MM.1S (cell line): ENCODE data around the gene WDR72.
"Not testable (repeated sequence)": the region's sequence is repeated elsewhere in the genome, so short reads cannot be mapped to it uniquely, and the experiment has no call there.

ENCODE experiments used
- DNase-seq: peaks from one replicate; pipeline ENCODE4 v3.0.0-alpha.2; 2015
- H2AFZ ChIP-seq: fragments of 300-600 bp; sonication (generic); 2 replicates; pipeline ENCODE4 v1.6.0; 2016; ENCODE audit warnings: antibody characterized with exemption, low read length
- H3F3A ChIP-seq: fragments of 300-600 bp; sonication (generic); 2 replicates; pipeline ENCODE4 v1.6.1; 2016; ENCODE audit warnings: mild to moderate bottlenecking, antibody characterized with exemption, low read length, moderate library complexity, mixed read lengths; ENCODE audit not compliant: insufficient read depth
- H3K27ac ChIP-seq: fragments of 300-600 bp; sonication (generic); 2 replicates; pipeline ENCODE4 v1.5.1; 2016; ENCODE audit warnings: mild to moderate bottlenecking, low read length
- H3K27me3 ChIP-seq: fragments of 300-600 bp; sonication (generic); replicated peaks from 2 replicates; pipeline ENCODE4 v1.6.0; 2016; ENCODE audit warnings: low read length; ENCODE audit not compliant: insufficient read depth
- H3K36me3 ChIP-seq: fragments of 300-600 bp; sonication (generic); replicated peaks from 2 replicates; pipeline ENCODE4 v1.6.1; 2016; ENCODE audit warnings: mild to moderate bottlenecking, low read length, mixed read lengths; ENCODE audit not compliant: insufficient read depth
- H3K4me1 ChIP-seq: fragments of 300-600 bp; sonication (generic); 2 replicates; pipeline ENCODE4 v1.6.1; 2016; ENCODE audit warnings: low read length, mixed read lengths
- H3K4me2 ChIP-seq: fragments of 300-600 bp; sonication (generic); 2 replicates; pipeline ENCODE4 v1.6.0; 2016; ENCODE audit warnings: low read depth, low read length
- H3K4me3 ChIP-seq: fragments of 300-600 bp; sonication (generic); 2 replicates; pipeline ENCODE4 v1.5.1; 2016; ENCODE audit warnings: low read length, mixed read lengths
- H3K79me2 ChIP-seq: fragments of 300-600 bp; sonication (generic); 2 replicates; pipeline ENCODE4 v1.6.1; 2016; ENCODE audit warnings: mixed run types, low read length, mixed read lengths
- H3K9ac ChIP-seq: fragments of 300-600 bp; sonication (generic); 2 replicates; pipeline ENCODE4 v1.6.1; 2016; ENCODE audit warnings: low read length, mixed read lengths
- H3K9me2 ChIP-seq: fragments of 300-600 bp; sonication (generic); replicated peaks from 2 replicates; pipeline ENCODE4 v1.6.1; 2016; ENCODE audit warnings: mild to moderate bottlenecking, low read length, mixed read lengths; ENCODE audit not compliant: insufficient read depth
- H3K9me3 ChIP-seq: fragments of 300-600 bp; sonication (generic); replicated peaks from 2 replicates; pipeline ENCODE4 v1.6.1; 2016; ENCODE audit warnings: mild to moderate bottlenecking, low read length, mixed read lengths; ENCODE audit not compliant: insufficient read depth
- H4K20me1 ChIP-seq: fragments of 300-600 bp; sonication (generic); 2 replicates; pipeline ENCODE4 v1.6.1; 2016; ENCODE audit warnings: mild to moderate bottlenecking, low read length, moderate library complexity, mixed read lengths; ENCODE audit not compliant: insufficient read depth
- EZH2 ChIP-seq: fragments of 300-600 bp; sonication (generic); optimal IDR thresholded peaks from 2 replicates; pipeline ENCODE3; 2017; ENCODE audit warnings: low read depth, mild to moderate bottlenecking, antibody characterized with exemption, low read length, mixed read lengths
- EZH2phosphoT487 ChIP-seq: fragments of 300-600 bp; sonication (generic); IDR thresholded peaks from 2 replicates; pipeline ENCODE4 v1.6.1; 2018; ENCODE audit warnings: antibody characterized with exemption, low read length
- TF ChIP-seq, protein P1 (sequence below): fragments of 300-600 bp; sonication (generic); IDR thresholded peaks from 2 replicates; pipeline ENCODE4 v1.5.1; 2016; ENCODE audit warnings: antibody characterized with exemption, low read length, mixed read lengths

The WDR72 gene

DNA sequence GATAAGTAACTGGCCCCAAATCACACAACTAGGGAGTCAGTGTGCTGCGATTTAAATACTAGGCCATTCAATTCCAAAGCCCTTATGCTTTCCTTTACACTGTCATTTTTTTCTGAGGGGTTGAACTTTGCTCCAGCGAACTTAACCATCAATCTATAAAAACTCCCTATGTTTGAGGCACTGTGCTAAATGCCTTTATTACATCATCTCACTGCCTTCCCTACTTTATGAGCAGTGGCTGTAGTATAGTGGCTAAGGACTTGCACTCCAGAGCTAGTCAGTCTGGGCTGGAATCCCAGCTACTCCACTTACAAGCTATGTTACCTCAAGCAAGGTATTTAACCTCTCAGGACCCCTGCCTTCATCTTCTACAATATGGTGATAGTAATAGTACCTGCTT lies 26.9 kb upstream of the WDR72 start:
- no peaks in the 10 kb centered on the region for H3K27me3 ChIP-seq
- H3K4me1 ChIP-seq = no peaks in the 10 kb centered on the region
- H3K9ac ChIP-seq = no peak overlapping the region
- H2AFZ ChIP-seq = no peak overlapping the region
- H3K4me3 ChIP-seq = no peak overlapping the region
- no peak overlapping the region for H3K27ac ChIP-seq
- H4K20me1 ChIP-seq = no peaks in the 10 kb centered on the region
- H3K9me3 ChIP-seq = no peaks in the 10 kb centered on the region
- no peaks in the 10 kb centered on the region for H3K79me2 ChIP-seq
- H3K4me2 ChIP-seq = no peak overlapping the region
- no peaks in the 10 kb centered on the region for H3F3A ChIP-seq
- no peak for DNase-seq
- TF ChIP-seq, protein P1, sequence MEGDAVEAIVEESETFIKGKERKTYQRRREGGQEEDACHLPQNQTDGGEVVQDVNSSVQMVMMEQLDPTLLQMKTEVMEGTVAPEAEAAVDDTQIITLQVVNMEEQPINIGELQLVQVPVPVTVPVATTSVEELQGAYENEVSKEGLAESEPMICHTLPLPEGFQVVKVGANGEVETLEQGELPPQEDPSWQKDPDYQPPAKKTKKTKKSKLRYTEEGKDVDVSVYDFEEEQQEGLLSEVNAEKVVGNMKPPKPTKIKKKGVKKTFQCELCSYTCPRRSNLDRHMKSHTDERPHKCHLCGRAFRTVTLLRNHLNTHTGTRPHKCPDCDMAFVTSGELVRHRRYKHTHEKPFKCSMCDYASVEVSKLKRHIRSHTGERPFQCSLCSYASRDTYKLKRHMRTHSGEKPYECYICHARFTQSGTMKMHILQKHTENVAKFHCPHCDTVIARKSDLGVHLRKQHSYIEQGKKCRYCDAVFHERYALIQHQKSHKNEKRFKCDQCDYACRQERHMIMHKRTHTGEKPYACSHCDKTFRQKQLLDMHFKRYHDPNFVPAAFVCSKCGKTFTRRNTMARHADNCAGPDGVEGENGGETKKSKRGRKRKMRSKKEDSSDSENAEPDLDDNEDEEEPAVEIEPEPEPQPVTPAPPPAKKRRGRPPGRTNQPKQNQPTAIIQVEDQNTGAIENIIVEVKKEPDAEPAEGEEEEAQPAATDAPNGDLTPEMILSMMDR = no peak
- no peak for TF ChIP-seq EZH2phosphoT487
- TF ChIP-seq EZH2 = no peak
- no peaks in the 10 kb centered on the region for H3K36me3 ChIP-seq
- H3K9me2 ChIP-seq = no peaks in the 10 kb centered on the region

DNA sequence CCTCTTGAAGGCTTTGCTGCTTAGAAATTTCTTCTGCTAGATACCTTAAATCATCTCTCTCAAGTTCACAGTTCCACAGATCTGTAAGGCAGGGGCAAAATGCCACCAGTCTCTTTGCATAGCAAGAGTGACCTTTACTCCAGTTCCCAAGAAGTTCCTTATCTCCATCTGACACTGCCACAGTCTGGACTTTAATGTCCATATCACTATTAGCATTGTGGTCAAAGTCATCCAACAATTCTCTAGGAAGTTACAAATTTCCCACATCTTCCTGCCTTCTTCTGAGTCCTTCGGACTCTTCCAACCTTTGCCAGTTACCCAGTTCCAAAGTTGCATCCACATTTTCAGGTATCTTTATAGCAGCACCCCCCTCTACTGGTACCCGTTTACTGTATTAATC lies 25.8 kb upstream of the WDR72 start:
- DNase-seq, H2AFZ ChIP-seq, H3K27ac ChIP-seq, H3K9me2 ChIP-seq, H3K79me2 ChIP-seq, H3K4me3 ChIP-seq, H3K4me2 ChIP-seq, H3K4me1 ChIP-seq, H3K9me3 ChIP-seq, H3K9ac ChIP-seq, H4K20me1 ChIP-seq, H3K27me3 ChIP-seq, H3F3A ChIP-seq, H3K36me3 ChIP-seq: not testable (repeated sequence)

DNA sequence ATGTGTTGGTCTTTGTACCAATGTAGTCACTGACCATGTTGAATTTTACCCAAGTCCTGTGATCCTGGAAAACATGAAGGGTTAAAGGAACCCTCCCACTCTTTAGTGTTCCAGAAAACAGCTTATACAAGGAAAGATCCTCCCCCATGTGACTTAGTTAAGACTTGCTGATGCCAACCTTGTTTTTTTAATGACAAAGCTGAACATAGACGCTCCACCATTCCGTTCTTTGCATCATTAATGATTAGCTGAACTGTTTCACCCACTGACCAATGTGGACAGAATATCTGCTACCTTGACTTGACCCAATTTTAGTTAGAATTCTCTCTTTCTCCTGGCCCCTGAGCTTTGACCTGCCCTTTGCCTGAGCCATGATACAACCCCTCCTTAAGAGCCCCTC lies 3.5 kb upstream of the WDR72 start:
- DNase-seq = no peak
- Histone ChIP-seq H3F3A (no peaks in the 10 kb centered on the region), H3K4me2 (no peak overlapping the region)

DNA sequence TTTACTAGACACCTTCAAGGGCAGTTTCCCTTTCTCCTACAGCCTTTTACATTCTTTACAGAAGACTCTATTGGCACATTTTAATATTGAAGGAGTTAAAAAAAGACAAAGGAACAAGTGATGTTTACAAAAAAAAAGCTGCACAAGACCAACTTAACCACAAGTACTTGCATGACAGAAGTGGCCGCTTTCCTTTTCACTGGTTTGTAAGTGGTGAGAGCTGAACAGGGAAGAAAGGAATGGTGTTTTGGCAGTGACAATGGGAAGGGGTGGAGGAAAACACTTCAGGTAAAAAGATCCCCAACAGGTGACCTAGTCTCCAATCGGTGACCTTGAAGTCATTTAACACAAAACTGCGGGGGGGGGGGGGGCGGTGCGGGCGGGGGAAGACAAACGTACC lies 1.1 kb downstream of the WDR72 start:
- Histone ChIP-seq H3K9ac (no peak overlapping the region), H3K36me3 (no peaks in the 10 kb centered on the region), H3K27ac (no peak overlapping the region), H3K27me3 (no peaks in the 10 kb centered on the region), H3F3A (no peaks in the 10 kb centered on the region), H3K9me2 (no peaks in the 10 kb centered on the region), H4K20me1 (no peaks in the 10 kb centered on the region), H2AFZ (no peak overlapping the region), H3K4me2 (no peak overlapping the region), H3K79me2 (no peaks in the 10 kb centered on the region), H3K9me3 (no peaks in the 10 kb centered on the region), H3K4me1 (no peaks in the 10 kb centered on the region), H3K4me3 (no peak overlapping the region)
- DNase-seq = no peak
- TF ChIP-seq, protein P1 = no peak
- TF ChIP-seq EZH2 (no peak), EZH2phosphoT487 (no peak)

More for the DNA sequence above, 3.5 kb upstream of the WDR72 start:
- Histone ChIP-seq H3K9me2 (no peaks in the 10 kb centered on the region), H3K36me3 (no peaks in the 10 kb centered on the region), H3K9ac (no peak overlapping the region), H3K79me2 (no peaks in the 10 kb centered on the region), H3K4me3 (no peak overlapping the region), H4K20me1 (no peaks in the 10 kb centered on the region), H3K27ac (no peak overlapping the region), H2AFZ (no peak overlapping the region), H3K27me3 (no peaks in the 10 kb centered on the region), H3K9me3 (no peaks in the 10 kb centered on the region), H3K4me1 (no peaks in the 10 kb centered on the region)
- TF ChIP-seq EZH2 = no peak
- TF ChIP-seq, protein P1 = no peak
- TF ChIP-seq EZH2phosphoT487 = no peak
